KBM-7 (cell line): ENCODE data around the gene TBX15.

Experiments used
- DNase-seq: peaks from one replicate; pipeline ENCODE4 v3.0.0-alpha.2; 2015
- in situ Hi-C: fragments of 300-500 bp; cut with MboI; formaldehyde crosslinking; loops from 2 replicates; pipeline ENCODE4 v1.14.3; 2020; ENCODE audit warnings: low sequenced_read_pairs, low pct_unique_long_range_greater_than_20kb, mixed read lengths

TBX15 gene

DNA sequence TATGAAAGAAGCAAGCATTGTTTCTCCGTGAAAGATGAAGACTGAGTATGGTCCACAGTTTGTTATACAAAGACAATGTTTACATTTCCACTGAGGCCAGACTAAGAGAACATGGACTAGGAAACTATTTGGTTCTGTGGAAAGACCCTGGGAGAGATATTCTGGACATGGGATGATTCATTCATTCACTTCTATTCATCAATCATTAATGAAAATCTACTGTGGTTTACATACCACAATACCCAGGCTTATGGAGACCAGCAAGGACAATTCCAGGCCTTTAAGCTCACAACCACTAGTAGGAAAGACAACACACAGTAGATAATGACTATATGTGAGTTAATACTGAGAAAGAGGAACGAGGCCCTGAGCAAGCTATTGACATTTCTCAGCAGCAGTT lies 125.4 kb downstream of the TBX15 start:
- in situ Hi-C loops = no loop called here
- no peak for DNase-seq

DNA sequence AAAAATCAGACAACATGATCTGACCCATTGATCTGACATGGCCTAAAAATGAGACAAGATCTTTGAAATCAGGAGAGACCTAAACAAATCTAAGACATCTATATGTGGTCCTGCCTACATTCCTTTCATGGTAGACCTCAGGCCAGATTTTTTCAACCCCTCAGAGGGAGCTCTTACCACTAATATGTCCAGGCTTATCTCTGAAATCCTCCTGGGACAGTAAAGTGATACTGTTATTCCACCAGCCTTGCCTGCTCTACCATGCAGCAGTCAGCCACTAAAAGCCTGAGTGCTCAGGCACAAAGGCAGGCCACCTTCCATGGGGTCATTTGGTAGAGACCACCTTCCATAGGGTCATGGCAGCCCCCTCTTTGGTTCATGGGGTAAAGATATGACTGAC lies 126.9 kb downstream of the TBX15 start:
- no peak for DNase-seq
- in situ Hi-C loops = no loop called here

DNA sequence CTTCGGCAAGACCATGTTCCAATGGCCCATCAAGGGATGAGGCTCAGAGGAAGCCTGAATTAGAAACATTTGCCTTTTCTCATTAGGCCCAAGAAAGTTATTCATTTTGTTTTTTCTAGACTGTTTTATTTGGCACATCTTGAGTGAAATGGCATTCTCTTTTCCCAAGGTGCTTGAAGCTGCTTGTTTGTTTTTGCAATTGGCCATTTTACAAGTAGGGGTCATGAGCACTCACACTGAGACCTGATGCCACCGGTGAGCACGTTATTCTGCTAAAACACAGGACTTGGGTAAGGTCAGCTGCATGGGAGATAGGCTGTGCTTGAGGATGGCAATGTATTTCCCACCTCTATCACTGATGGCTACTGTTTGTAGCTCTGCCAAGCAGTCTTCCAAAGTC lies 128.1 kb downstream of the TBX15 start:
- in situ Hi-C loops = no loop called here
- DNase-seq = no peak

DNA sequence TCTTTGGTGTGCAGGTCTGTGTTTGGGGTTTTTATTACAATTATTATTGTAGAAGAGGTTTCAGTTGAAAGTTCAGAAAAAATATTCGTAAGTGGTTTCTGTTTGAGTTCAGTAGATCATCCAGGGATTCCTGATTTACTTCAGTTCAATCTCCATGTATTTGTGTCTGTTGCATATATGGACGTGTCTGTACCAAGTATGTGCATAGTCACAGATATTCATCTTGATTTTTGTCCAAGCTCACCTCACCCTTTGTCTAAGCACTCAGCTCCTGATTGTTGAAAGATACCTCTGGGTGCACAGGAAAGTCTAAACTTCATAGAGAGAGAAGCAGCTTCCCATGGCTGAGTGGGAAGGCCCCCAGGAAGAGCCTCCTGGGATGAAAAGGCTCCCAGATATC lies 141.7 kb downstream of the TBX15 start:
- DNase-seq = no peak

DNA sequence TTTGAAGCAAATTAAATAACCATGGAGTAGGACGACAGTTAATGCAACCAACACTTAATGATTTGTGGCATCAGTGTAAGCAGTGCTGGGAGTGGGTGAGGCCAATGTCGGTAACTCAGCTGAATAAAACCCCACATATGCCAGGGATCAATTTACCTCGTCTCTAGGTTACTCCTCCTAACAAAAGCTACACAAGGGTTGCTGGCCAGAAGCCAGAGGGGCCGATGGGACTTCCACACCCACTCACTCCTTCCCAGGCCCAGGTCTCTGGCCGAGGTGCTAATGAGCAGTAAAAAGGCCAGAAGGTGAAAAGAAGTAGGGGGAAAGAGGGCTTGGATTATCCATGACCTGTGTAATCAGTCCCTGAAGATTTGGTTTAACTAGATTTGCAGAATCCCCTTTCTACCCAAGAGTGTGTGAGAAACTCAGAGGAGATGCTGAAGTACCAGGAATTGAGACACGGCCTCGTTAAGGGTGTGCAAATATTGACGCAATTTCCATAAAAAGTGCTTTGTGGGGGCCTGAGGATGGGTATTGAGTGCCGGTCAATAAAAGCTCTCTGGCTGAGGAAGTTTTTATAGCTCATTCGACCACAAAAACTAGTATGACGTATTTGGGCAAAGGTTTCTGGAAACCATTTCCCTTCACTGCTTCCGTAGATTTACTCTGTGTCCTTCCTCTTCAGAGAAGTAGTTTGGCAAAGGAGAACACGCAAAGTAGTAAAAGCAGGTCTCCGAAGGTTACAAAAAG lies 145.5 kb downstream of the TBX15 start:
- in situ Hi-C loops = no loop called here
- peak; percentile 23 for DNase-seq

More for the DNA sequence above, 141.7 kb downstream of the TBX15 start:
- in situ Hi-C loops = no loop called here

DNA sequence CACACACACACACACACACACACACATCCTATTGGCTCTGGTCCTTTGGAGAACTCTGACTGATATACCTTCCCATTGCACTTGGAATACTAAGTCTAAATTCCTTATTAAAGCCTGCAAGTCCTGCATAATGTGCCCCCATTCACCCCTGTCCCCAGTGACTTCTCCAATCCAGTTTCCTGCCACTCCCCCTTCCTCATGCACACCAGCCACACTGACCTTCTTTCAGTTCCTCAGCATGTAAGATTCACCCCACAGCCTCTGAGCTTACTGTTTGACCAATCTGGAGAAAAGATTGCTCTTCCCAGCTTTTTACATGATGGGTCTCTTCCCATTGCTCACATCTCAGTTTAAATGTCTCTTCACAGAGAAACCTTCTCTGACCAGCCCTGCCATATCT lies 146.6 kb downstream of the TBX15 start:
- no peak for DNase-seq
- in situ Hi-C loops = no loop called here
